Measurements from ENCODE around the gene EXOG. TPM values are rescaled to one million over a fixed set of nuclear protein-coding genes. Genes with fewer than 3 reads are reported as not detected.

EXOG gene
- total RNA-seq, 2 donors from 2014 or later = 6.9 to 7.3 TPM

- ATAC-seq = no peak
- DNase-seq = no peak
- intact Hi-C loops (cut with DNase I, micrococcal nuclease) = no loop called here
These were observed 3.1 kb upstream of the EXOG start for GRCh38 chr3:38493031-38493430.

- DNase-seq (no peak), ATAC-seq (no peak)
- intact Hi-C loops (cut with DNase I, micrococcal nuclease) = no loop called here
These were observed 891 bp downstream of the EXOG start for GRCh38 chr3:38497031-38497430.

DNA sequence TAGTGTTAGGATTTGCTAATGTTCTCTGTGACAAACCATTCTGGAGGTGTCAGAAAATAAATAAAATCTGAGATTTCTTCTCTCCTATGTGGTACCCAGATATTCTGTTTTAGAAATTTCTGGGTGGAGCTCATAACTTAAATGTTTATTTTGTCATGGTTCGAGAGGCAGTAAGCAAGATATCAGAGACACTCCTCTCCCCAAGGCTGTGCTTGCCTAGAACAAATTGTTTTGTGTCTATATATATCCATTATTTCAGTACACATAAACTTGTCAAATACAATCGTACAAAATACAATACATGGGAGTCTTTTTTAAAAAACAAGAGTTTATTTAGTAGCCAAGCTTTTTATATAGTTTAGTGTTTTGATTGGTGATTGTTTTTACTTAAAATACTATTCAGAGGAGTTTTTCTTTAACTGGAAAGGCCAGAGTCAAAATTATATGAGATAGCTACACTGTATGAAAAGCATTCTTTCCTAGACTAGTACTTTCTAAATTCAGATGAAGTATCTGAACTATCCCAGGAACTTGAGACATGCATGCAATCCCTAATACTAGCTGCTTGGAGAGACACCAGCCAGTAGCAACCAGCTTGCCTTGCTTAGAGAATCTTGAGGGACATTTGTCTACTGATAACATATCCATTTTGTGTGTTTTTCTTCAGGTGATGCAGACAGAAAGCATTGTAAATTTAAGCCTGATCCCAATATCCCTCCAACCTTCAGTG, 4.7 kb downstream of the EXOG start:
- ATAC-seq = no peak
- DNase-seq = no peak
- intact Hi-C loops (cut with DNase I, micrococcal nuclease) = no loop called here

- intact Hi-C loops (cut with DNase I, micrococcal nuclease) = no loop called here
- ATAC-seq (no peak), DNase-seq (no peak)
These were observed 11.0 kb downstream of the EXOG start for GRCh38 chr3:38507120-38507519.

GRCh38 chr3:38509732-38510131, 13.6 kb downstream of the EXOG start:
- no peak for DNase-seq
- intact Hi-C loops (cut with DNase I, micrococcal nuclease) = no loop called here
- no peak for ATAC-seq

- intact Hi-C loops (cut with DNase I, micrococcal nuclease) = no loop called here
- ATAC-seq (no peak), DNase-seq (no peak)
These were observed 14.5 kb downstream of the EXOG start for GRCh38 chr3:38510631-38511030.

DNA sequence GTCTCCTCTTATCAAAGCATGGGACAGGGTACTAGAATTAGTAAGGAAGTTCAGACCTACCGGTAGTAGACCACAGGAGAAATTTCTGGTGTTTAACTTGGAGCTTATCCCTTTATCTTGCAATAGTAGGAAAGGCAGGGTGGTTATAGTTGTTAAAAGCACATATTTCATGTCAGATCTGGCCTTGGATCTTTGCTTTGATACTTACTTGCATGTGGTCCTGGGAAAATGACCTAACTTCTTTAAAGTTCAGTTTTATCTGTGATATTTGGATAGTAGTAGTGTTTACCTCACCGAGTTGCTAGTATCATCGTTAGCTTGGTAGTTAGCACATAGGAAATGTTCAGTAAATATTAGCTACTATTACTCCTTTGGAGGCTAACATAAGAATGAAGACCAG, 15.4 kb downstream of the EXOG start:
- DNase-seq (no peak), ATAC-seq (no peak)
- intact Hi-C loops (cut with DNase I, micrococcal nuclease) = no loop called here

DNA sequence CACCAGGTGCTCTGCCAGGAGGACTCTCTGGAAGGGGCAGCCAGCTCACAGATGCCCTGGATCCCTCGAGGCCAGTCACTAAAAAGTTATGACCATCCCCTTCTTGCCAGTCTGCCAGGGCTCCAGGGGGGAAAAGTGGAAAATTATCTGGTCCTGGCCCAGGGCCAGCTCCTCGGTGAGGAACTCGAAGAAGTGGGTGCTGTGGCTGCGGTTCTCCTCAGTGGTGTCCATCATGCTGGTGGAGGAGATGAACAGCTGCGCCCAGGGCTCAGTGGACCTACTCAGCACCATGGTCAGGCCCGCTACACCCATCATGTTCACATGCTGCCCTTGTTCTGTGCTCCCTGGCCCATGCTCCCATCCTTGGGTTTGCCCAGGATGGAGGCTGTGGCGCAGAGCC, 19.2 kb downstream of the EXOG start:
- intact Hi-C loops (cut with DNase I, micrococcal nuclease) = no loop called here
- ATAC-seq = no peak
- no peak for DNase-seq

DNA sequence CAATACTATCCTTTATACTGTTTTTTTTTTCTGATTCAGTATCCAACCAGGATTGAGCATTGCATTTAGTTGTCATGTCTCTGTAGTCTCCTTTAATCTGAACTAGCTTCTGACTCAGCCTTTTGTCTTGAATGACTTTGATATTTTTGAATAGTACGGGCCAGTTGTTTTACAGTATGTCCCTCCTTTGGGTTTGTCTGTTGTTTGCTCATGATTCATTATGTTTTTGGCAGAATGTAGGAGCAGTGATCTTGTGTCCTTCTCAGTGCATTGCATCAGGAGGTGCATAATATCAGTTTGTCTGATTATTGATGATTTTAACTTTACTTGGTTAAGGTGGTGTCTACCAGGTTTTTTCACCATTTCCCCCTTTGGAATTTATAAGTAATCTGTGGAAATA, 20.5 kb downstream of the EXOG start:
- ATAC-seq (no peak), DNase-seq (no peak)
- intact Hi-C loops (cut with DNase I, micrococcal nuclease) = no loop called here

- DNase-seq = no peak
- intact Hi-C loops (cut with DNase I, micrococcal nuclease) = no loop called here
- no peak for ATAC-seq
These were observed 22.9 kb downstream of the EXOG start for GRCh38 chr3:38519000-38519399.

DNA sequence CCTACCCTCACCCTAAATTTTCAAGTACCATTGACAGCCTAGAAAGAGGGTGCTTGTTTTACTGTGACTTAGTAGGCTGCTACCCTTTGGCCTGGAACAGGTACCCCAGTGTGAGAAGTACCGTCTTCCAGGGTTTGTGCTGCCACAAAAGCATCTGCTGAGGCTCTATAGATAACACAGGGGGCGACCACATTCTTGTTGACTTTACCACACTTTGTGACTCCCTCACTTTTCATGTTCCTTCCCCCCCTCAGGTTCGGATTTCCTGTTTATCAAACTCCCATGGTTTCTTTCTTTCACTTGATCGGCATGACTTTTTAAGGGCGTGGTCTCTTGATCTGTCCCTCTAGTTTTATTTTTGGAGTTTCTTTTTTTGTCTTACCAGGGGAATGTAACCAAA, 23.5 kb downstream of the EXOG start:
- ATAC-seq = no peak
- no peak for DNase-seq

GRCh38 chr3:38521391-38521987, 25.3 kb downstream of the EXOG start:
- DNase-seq (peak in 1 of 2 donors; percentile 66), ATAC-seq (peak; percentile 57)
- intact Hi-C loops (cut with DNase I, micrococcal nuclease) = loop anchor here (5.0 to 10.0 kb wide), 2 partner anchors 131 to 133 kb away; no protein-coding TSS in a partner anchor

More for the DNA sequence above, 23.5 kb downstream of the EXOG start:
- intact Hi-C loops (cut with DNase I, micrococcal nuclease) = loop anchor here (5.0 to 10.0 kb wide), 2 partner anchors 133 to 135 kb away; no protein-coding TSS in a partner anchor

- ATAC-seq (no peak), DNase-seq (no peak)
- intact Hi-C loops (cut with DNase I, micrococcal nuclease) = loop anchor here (5.0 to 10.0 kb wide), 2 partner anchors 130 to 133 kb away; no protein-coding TSS in a partner anchor
These were observed 25.9 kb downstream of the EXOG start for GRCh38 chr3:38522002-38522401.

DNA sequence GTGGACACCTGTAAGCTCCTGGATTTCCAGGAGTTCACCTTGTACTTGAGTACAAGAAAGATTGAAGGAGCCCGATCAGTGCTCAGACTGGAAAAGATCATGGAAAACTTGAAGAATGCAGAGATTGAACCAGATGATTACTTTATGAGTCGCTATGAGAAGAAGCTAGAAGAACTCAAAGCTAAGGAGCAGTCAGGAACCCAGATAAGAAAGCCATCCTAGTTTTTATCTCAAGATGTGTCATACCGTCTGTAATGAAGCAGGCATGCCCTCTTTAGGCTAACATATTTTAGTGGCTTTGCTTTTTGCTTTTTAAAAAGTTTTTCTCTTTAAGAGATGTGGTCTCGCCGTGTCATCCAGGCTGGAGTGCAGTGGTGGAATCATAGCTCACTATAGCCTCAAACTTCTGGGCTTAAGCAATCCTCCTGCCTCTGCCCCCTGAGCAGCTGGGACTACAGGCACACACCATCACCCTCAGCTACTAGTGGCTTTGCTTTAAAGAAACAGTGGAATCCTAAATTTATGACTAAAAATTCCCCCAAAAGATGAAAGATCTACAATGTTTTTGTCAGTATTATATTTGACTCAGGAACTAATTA, 28.1 kb downstream of the EXOG start:
- intact Hi-C loops (cut with DNase I, micrococcal nuclease) = loop anchor here (5.0 to 10.0 kb wide), 2 partner anchors 128 to 131 kb away; no protein-coding TSS in a partner anchor
- DNase-seq = no peak
- no peak for ATAC-seq

- no peak for DNase-seq
- ATAC-seq = no peak
- intact Hi-C loops (cut with DNase I, micrococcal nuclease) = loop anchor here in 1 of 2 donors (10.0 kb wide), 1 partner anchor 128 kb away; no protein-coding TSS in a partner anchor
These were observed 30.7 kb downstream of the EXOG start for GRCh38 chr3:38526792-38527191.

- intact Hi-C loops (cut with DNase I, micrococcal nuclease) = loop anchor here in 1 of 2 donors (10.0 kb wide), 1 partner anchor 126 kb away; no protein-coding TSS in a partner anchor
- no peak for ATAC-seq
- no peak for DNase-seq
These were observed 32.3 kb downstream of the EXOG start for GRCh38 chr3:38528457-38528856.

DNA sequence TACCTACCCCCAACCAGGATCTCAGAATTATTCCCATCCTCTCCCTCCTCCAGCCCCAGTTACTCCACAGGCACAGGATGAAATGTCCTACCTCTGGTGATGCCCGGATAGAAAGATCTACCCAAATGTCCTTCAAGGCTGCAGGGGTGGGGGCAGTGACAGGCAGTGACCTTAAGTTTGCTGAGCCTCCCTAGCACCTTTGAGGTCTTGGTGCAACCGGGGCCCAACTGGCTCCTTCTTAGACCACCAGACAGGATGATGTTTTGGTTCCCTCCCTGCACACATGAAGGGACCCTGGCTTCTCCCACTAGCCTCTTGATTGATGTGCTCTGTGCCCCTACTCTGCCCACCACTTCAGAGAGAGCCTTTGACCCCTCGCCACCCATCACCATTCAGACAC, 36.4 kb downstream of the EXOG start:
- intact Hi-C loops (cut with DNase I, micrococcal nuclease) = no loop called here
- no peak for ATAC-seq
- DNase-seq = no peak

DNA sequence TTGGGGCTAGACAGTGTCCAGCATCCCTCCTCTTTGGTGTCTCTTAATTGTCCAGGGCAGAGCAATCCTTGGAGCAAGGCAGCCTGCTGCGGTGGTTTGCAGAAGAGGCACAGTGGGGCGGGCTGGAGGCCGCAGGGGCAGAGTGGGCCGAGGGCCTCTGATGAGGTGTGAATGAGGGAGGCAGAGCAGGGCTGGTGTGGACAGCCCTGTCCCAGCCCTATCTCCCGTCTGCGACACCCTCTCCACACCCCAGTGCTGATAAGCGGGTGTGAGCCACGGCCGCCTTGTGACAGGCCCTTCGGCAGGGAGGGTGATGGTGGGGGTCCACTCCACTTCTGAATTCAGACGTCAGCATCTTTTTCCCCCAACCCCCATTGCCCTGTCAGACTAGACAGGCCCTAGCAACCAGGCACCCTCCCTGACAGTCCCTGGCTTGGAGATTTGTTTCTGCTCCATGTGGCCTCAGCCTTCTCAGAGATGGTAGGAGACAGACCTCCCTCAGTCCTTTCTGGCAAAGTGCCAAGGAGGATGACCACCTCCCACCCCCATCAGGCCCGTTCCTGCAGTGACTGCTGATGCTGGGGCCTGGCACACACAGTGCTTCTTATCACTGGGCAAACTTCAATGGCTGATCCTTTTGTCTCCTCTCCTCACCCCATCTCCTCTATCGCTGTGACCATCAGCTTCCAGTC, 37.3 kb downstream of the EXOG start:
- intact Hi-C loops (cut with DNase I, micrococcal nuclease) = no loop called here
- DNase-seq (no peak), ATAC-seq (no peak)

- DNase-seq = no peak
- no peak for ATAC-seq
- intact Hi-C loops (cut with DNase I, micrococcal nuclease) = no loop called here
These were observed 38.0 kb downstream of the EXOG start for GRCh38 chr3:38534180-38534579.

Data from left colon (tissue), 2 donors.